Testis (tissue), 2 donors: ENCODE data around the gene WBP2.

Experiments
- POLR2A ChIP-seq: fragments of 450-650 bp; IDR thresholded peaks from one replicate; pipeline ENCODE4 v1.6.1; 2017; ENCODE audit warnings: antibody characterized with exemption, mild to moderate bottlenecking, moderate library complexity
- TF ChIP-seq, protein P1 (sequence below), 3 experiments: fragments of 450-650 bp in 2 of 3; fragments of 200-600 bp in 1 of 3; sonication (generic) in 1 of 3; IDR thresholded peaks; one replicate each; pipeline ENCODE4 v1.5.1; 2016 to 2019; ENCODE audit warnings: antibody characterized with exemption in 3 of 3, mild to moderate bottlenecking in 2 of 3, moderate library complexity in 1 of 3

DNA sequence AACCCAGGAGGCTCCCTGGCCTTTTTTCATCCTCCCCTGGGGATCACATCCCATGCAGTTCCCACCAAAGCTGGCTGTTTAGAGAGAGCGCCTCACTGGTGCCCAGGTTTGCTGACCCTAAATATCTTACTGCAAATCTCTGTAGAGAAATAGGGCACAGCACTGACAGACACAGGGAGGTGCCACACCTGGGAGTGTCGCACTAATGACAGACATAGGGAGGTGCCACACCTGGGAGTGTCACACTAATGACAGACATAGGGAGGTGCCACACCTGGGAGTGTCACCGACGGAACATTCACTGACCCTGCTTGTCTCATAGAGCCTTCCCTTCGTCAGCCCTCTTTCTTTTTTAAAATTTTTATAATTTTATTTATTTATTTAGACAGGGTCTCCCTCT lies 44.9 kb downstream of the WBP2 start:
- TF ChIP-seq, protein P1, sequence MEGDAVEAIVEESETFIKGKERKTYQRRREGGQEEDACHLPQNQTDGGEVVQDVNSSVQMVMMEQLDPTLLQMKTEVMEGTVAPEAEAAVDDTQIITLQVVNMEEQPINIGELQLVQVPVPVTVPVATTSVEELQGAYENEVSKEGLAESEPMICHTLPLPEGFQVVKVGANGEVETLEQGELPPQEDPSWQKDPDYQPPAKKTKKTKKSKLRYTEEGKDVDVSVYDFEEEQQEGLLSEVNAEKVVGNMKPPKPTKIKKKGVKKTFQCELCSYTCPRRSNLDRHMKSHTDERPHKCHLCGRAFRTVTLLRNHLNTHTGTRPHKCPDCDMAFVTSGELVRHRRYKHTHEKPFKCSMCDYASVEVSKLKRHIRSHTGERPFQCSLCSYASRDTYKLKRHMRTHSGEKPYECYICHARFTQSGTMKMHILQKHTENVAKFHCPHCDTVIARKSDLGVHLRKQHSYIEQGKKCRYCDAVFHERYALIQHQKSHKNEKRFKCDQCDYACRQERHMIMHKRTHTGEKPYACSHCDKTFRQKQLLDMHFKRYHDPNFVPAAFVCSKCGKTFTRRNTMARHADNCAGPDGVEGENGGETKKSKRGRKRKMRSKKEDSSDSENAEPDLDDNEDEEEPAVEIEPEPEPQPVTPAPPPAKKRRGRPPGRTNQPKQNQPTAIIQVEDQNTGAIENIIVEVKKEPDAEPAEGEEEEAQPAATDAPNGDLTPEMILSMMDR (IDR thresholded peaks at IDR 0.05), result no peak
- no peak for TF ChIP-seq POLR2A
